ENCODE data around the gene CCDC185.

GRCh38 chr1:223402790-223403142 lies 9.6 kb downstream of the CCDC185 start:
- TF ChIP-seq ZMAT5 (CRISPR knock-in tag; IDR thresholded peaks at IDR 0.05; ENCODE audit: borderline replicate concordance, low read depth) (no peak), CTCF (CRISPR knock-in tag; IDR thresholded peaks at IDR 0.05) (no peak)

Measured in HepG2 (cell line).